Measurements from ENCODE around the gene ELF1.

ELF1 gene

DNA sequence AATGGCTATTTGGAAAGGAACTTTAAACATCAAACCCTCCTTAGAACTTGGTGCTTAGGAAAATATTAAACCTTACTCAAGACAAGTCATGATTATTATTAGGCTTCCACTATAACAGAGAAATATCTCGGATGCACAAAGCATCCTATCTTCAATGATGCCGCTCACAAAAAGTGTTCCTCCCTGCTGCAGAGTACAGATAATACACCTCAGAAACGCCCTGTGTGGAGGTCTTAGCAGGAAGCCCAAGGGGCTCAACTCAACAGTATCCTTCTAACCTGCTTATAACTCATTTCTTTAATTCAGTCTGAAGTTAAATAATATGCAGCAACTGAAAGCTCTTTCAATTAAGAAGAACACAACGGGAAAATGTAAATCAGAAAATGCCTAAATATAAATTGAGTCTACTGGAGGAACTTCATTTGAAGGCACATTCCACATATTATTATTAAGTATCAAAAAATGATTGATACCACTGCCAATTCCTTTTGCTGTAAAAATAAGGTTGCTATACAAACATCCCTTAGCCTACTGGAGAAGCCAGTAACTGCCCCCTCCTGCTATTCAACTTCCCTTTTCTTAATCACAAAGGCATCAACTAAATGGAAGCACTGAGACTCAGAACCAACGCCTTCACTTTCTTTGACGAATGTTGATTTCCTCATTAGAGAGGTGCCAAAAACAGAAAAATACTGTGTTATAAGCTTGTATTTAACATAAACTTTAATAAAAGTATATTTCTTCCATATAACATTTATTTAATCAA is 12.0 kb downstream of the ELF1 start:
- no peak for DNase-seq (ENCODE audit: low read depth)

DNA sequence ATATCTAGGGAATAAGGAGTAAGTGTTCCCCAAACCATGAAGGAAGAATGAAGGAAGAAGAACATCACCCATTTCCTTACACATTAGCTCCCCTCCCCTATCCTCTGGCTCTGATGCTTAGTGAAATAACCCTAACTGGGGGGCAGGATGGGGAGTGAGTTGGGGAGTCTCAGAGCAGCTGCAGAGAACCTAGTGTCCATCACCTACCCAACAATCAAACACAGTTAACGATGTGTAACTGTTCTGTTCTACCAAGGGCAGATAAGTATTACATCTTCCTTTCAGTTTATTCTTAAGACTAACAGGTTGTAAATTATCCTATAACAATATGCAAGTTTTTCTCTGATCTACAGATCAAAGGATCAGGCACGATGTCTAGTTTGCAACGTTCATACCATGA is 12.8 kb downstream of the ELF1 start:
- DNase-seq (ENCODE audit: low read depth) = no peak

DNA sequence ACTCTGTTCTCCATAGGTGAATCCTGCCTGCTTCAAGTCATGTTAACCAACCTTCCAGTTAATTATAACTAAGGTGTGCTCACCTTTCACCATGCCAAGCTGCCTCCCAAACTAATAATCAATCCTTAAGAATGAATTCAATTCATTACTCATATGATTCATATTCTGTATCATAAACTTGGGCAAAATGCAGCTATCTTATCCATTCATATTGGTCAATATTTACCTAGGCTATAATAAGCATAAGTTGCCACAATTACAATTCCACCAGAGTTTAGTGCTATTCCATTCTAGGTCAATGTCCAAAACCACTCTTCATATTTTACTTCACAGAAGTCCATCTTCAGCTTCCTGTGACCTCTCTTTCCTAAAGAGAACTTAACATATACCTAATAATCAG is 13.4 kb downstream of the ELF1 start:
- DNase-seq (ENCODE audit: low read depth) = no peak

DNA sequence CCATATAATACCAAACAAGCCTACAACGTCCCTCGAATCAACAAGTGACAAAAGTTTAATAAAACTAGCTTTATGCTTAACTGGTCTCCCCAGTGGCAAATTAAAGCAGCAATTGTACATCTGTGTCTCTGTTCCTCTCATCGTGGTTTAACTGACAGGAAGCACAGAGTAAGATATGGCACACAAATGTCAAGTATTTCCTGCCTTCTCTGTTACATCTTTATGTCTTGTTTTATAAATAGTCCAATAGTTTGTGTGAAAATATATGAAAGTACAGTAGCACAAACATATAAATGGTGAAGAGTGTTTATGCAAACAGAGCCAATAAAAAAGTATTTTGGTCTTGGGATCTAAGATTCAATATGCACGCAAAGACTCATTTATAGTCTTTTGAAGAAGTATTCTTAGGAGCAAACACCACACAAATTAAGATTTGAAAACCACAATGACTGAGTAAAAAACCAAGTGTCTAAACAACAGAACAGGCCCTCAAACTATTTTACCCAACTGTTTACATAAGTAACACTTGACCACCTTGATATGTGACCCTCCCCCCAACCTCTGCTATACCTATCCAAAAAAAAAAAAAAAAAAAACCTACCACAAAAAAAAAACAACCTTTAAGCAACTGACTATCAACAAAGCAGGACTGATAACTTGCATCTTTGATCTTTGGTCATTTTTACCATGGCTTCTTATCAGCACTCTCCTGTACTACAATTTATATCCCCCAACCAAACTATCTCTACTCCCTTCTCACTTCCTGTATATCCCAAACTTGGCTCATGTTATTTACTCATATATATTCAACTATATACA is 14.0 kb downstream of the ELF1 start:
- DNase-seq (ENCODE audit: low read depth) = no peak

DNA sequence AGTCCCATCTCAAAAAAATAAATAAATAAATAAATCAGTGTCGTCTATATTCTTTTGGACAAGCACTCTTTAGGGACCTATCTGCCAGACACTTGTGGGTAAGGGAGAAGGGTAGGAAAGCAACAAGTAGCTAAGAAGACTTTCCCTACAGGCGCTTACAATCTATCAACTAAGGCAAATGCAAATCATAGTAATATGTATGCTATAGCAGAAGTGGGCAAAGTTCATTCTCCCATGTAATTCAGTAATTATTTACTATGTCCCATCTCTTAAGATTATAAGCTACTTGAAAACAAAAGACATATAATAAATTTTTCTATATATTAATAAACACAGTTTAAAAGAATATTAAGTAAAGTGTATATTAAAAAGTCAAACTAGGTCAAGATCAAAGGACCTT is 16.5 kb downstream of the ELF1 start:
- DNase-seq (ENCODE audit: low read depth) = no peak

DNA sequence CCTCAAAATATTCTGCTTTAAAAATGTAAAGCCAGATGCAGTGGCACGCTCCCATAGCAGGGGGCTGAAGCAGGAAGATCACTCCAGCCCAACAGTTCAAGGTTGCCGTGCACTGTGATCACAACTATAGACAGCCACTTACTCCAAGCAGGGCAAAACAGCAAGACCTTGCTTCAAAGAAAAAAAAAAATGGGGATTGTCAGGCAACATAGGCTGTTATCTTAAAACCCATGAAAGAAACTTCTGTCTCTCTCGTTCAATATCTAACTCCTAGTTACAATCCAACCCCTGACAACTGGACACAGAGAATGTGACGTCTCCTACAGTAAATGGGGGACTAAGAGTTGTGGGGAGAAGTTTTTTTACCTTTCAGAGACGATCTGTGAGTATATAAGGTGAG is 17.4 kb downstream of the ELF1 start:
- no peak for DNase-seq (ENCODE audit: low read depth)

DNA sequence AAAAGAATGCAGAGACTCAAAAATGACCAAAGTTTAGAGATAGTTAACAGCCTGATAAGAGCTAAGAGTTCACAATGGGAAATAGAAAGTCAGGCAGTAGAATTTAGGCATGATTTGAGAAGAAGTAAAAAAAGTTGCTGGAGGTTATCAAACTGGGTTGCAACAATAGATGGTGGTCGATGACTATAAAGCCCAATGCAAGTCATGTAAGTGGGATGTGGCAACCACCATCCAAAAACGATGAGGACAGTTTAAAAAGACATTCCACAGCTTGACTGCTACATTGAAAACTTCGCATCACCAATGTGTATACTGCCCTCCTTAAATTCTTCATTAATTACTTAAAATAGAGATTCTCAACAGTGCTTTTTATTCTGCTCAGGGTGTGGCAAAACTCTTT is 19.7 kb downstream of the ELF1 start:
- DNase-seq (ENCODE audit: low read depth) = no peak

DNA sequence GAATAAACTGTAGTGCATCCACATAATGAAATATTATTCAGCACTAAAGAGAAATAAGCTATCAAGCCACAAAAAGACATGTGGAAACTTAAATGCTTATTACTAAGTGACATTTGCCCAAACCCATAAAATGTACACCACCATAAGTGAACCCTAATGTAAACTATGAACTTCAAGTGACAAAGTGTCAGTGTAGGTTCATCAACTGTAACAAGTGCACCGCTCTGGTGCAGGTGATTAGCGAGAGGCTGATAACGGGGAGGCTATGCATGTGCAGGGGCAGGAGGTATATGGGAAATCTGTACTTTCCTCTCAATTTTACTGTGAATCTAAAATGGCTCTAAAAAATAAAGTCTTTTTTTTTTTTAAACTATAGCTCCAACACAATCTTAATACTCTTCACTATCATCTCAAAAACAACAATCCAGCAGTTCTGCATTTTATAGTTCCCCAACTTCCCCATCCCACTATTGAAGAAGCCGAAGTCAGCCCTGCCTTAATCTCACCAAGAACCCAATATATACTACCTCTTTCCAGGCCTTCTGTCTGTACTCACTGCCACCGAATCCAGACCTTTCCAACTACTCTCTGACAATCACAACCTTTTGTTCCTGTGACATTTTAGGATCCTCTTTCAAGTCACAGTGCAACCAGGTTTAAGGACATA is 22.6 kb downstream of the ELF1 start:
- DNase-seq (ENCODE audit: low read depth) = no peak

DNA sequence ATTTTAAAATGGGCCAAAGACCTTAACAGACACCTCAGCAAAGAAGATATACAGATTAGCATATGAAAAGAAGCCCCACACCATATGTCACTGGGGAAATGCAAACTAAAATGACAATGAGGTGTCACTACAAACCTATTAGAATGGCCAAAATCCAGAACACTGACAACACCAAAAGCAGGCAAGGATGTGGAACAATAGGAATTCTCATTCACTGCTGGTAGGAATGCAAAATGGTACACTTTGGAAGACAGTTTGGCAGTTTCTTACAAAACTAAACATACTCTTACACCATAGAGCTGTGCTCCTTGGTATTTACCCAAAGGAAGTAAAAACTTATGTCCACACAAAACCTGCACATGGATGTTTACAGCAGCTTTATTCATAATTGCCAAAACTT is 23.1 kb downstream of the ELF1 start:
- no peak for DNase-seq (ENCODE audit: low read depth)

DNA sequence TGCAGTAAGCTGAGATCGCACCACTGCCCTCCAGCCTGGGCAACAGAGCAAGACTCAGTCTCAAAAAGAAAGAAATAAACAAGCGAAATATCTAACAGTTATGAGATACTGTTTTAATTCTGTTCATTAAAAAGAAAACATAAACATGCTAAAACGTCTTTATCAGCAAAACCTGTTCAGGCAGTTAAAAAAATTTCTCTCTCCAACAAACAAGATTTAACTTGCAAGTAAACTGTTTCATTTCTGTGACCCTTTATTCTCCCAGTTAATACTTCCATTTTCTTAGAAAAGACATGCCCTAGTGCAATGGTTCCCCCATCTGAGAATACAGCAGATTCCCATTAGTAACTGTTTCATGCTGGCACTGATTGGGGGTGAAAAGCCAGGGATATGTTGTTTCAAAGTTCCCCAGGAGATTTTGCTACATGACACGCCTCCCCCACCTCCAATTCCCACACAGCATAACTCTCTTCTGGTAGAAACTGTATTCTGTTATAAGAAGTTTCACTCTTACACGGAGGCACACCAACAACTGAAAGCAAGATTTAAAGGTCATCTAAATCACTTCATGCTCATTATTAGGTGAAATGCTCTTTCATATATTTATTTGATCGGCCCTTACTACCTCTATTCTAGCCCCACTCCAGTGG is 24.4 kb downstream of the ELF1 start:
- no peak for DNase-seq (ENCODE audit: low read depth)

DNA sequence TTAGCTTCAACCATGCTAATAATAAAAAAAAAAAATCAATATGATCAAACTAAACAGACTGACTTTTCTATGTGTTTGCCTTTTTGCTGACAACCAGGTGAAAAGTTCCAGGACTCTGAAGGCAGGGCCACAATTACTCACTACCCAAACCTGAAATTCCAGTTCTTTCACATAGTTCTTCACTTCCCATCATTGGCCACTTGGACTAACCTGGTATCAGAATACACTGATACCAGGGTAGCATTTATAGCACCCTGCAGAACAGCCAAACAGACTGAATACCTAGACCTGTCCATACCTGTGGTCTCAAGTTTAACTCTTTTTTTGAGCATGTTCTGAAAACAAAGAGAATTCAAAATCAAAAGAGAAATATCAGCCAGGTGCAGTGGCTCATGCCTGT is 25.1 kb downstream of the ELF1 start:
- no peak for DNase-seq (ENCODE audit: low read depth)

DNA sequence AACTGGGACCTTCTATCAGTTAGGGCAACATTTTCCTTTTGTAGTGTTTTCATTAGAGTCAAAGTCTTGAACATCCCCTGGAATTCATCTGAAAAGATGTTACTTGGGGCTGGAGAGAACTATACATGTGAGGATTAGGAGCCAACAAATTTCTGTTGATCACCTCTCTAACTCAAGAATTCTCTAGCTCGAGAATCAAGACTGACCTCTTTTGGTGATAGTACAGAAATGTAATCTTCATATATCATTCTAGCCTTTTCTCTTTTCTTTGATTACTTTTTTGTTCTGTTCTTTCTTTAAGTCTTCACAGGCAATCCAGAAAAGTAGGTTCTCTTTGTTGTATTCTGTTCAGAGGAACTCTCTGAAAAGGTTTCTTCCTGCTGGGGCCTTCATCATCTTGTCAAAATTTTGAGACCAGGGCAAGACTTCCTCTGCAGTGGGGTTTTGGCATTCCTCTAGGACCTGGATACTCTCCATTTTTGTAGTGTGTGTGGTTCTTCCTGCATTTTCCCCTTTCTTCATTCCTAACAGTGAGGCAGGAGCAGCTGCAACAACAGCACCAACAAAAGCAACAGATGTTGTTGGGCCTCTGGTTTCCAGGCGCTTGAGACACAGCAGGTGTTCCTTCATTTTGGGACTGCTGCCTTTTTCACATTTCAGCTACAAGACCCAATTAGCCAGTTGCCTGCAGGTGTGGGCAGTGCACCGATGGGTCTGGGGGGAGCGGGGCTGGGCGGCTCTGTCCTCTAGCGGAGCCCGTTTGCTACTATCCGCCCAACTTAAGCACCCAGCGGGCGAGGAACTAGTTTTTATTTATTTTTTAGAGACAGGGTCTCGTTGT is 26.2 kb downstream of the ELF1 start:
- DNase-seq (ENCODE audit: low read depth) = no peak

DNA sequence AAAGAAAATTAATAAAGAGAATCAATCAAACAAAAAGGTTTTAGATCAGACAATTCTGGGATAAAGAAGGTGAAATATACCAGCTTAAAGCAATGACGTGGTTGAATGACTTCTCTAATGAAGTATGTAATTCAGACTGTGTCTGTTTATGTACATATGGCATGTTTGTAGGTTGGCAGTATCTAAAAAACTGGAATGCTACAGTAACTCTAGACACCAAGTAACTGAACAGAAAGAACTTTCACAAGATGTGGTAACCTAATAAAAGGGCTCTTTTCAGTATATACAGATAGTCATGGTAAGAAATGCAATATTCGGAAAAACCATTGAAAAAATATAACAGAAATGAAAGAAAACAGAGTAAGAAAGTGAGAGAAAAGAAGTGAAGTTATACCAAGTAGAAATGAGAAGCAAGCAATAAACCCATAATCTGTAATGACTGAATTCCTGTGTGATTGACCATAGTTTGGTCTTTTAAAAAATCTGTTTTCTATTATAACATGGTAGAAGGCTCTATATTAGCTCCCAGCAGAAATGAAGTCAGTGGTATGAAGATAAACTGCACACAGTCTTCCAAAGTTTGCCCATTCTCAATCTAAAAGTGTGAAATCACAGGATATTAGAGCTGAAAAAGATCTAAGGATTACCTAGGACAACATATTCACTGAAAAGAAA is 31.4 kb downstream of the ELF1 start:
- DNase-seq (ENCODE audit: low read depth) = no peak

DNA sequence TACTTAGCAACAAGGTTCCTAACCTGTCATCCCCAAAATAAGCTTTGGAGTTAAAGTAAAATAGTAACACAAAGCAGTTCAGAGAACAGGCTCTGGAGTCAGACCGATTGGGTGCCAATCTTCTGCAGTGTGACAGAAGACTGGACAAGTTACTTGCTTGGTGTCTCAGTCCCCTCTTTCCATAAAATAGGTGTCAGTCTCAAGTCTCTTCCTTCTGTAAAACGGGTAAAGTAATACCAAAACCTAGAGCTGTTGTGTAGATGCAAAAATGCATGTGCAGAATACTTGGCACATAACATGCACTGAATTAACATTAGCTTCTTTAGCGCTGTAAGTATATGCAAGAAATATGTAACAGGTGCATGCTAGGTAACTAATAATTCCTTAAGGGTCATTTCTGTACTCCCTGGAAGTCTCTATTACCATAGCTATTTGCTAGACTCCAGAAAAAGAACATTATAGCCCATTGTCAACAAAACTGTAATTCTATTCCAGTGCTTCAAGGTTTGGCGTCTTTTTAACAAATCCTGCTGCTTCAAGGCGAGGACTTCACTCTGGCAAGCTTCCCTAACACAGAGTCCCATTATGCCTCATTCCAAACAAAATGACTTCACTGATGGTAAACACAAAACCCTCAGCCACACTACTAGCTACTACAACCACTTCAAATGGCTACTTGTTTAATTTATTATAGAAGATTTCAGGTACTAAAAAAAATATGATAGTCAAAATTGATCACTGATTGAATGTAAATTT is 32.8 kb downstream of the ELF1 start:
- DNase-seq (ENCODE audit: low read depth) = no peak

DNA sequence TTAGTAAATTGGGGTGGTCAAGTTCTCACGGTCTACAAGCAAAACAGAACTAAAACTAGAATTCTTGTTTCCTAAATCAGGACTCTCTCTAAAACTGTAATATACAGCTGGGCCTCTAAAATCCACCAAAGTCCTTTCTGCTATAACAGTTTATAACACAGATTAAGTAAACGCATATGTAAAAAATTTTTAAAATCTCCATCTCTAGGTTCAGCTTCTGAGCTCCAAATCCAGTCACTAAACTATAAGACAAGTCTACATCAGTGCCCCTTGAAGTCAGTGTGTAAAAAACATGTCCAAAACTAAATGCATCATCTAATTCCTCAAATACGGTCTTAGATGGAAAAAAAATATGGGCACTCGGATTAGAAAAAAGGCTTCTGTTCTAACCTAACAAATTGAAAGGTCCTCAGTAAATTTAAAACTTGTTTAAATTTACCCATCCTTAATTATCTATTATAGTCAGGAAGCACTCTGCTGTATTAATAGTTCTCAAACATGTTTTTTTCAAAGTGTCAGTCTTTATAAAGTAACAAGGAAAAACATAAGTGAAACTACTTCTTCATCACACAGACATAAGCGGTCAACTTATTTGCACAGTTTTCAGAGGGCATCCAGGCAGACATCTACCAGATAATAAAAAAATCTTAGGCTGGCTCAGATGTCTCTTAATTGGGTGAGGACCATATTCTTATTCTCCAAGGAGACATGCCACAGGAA is 33.6 kb downstream of the ELF1 start:
- DNase-seq (ENCODE audit: low read depth) = no peak

DNA sequence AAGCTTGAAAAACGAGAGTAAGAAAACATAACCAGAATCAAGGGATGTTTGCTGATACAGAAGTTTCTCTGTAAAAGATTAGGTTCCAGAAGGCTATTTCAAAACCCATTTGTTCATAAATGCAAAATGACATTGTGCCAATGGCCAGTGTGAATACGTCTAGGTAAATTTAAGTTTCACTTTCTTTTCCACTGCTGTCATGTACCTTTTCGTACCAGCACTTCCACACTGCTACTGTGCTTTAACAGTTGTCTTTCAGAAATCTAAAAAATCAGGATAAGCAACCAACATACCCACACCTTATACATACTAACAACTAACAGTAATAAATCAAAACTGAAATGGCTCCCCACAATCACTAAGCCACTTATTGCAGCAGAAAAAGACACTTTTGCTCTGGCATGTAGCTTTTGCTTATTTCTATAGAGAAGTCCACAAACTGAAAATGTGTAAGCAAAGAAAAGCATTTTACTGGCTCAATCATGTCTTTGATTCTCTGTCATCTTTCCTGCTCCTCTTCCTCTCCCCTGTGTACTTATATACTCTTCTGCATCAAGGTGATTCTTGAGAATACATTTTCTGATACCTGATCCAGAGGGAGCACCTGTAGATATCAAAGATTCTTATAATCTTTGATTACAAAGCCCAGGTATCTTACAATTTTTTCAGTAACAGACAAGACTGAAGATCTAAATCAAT is 34.3 kb downstream of the ELF1 start:
- no peak for DNase-seq (ENCODE audit: low read depth)

DNA sequence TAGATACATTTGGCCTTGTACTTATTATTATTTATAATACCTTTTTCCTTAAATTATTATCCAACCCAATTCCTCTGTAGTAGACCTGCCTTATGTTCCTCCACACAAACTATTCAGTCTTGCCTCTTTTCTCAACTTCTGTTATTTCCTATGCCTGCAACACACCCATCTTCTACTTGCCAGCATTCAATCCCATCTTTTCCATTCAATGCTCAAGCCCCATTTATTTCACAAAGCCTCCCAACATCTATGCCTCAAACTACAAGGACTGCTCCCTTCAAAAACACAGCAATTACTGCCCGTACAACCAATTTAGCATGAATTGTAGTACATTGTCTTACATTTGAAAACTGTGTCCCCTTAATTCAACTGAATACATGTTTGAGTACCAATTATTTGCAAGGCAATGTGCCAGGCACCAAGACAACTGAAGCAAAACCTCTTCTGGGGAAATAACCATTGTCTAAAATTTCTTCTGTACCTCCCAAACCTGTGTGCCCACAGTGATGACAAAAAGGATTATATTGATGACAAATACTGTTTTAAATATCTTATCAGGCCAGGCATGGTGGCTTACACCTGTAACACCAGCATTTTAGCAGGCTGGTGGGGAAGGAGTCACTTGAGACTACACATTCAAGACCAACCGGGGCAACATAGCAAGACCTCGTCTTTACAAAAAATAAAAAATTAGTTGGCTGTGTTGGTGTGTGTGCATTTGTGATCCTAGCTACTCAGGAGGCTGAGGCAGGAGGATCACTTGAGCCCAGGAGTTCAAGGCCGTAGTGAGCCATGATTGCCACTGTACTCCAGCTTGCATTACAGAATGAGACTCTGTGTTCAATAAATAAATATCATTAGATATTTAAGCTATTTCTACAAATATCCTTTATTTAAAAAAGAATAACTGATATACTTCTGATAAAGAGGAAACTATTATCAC is 35.1 kb downstream of the ELF1 start:
- DNase-seq (ENCODE audit: low read depth) = no peak

DNA sequence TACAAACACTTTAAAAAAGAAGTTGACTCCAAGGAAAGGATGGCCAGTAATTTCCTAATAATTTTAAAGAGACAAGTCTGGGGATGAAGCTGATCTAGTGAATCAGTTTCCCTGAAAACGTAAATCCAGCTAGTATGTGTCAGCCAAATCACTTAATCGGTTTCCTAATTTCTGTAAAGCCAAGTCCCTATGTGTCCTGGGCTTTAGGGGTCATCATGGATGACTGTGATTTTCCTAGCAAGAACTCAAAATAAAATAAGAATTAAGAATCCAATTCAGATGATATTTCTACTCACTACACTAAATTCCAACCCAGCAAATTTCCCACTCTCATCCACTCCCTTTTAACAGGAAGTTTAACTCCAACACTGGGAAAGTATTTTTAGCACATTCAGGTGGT is 35.9 kb downstream of the ELF1 start:
- DNase-seq (ENCODE audit: low read depth) = no peak
